Measurements from ENCODE around the gene GRIK1.

The GRIK1 gene

GRCh38 chr21:29812947-29813346 is 126.8 kb downstream of the GRIK1 start:
- no peak overlapping the region for H3K23ac ChIP-seq (ENCODE audit: low read length in 2 of 2)
- no peak overlapping the region for H3K14ac ChIP-seq (ENCODE audit: low read length in 2 of 2)
- no peak overlapping the region for H3K4me3 ChIP-seq (ENCODE audit: insufficient read depth in 1 of 2, low read depth in 1 of 2, low read length in 2 of 2)
- no peak overlapping the region for H4K91ac ChIP-seq (ENCODE audit: low read length)
- no peak overlapping the region for H2BK120ac ChIP-seq (ENCODE audit: low read depth, low read length)
- H3K4me1 ChIP-seq (ENCODE audit: control insufficient read depth, insufficient read depth, low read depth, low read length) = no peaks in the 10 kb centered on the region
- H2BK15ac ChIP-seq (ENCODE audit: low read depth, poor library complexity, severe bottlenecking) = no peak overlapping the region
- H3K18ac ChIP-seq (ENCODE audit: low read depth in 1 of 2, low read length in 2 of 2) = no peak overlapping the region
- no peak overlapping the region for H3K4me2 ChIP-seq (ENCODE audit: low read length, poor library complexity, severe bottlenecking)
- H3K27me3 ChIP-seq (ENCODE audit: control insufficient read depth in 1 of 2, insufficient read depth in 1 of 2, low read length in 2 of 2) = peaks cover 0 to 7% of the 10 kb centered on the region in 2 experiments
- H3K9me3 ChIP-seq (ENCODE audit: control insufficient read depth, low read length) = no peaks in the 10 kb centered on the region
- H2AK5ac ChIP-seq (ENCODE audit: low read length, severe bottlenecking) = no peak overlapping the region
- no peak overlapping the region for H3K9ac ChIP-seq (ENCODE audit: low read length)
- DNase-seq = no peak
- no peak overlapping the region for H3K4ac ChIP-seq (ENCODE audit: low read depth in 1 of 2, low read length in 2 of 2)
- H4K8ac ChIP-seq (ENCODE audit: low read length) = no peak overlapping the region
- 59% methylated on average over 2 of the region's 3 CpGs for WGBS
- no peak overlapping the region for H2BK12ac ChIP-seq (ENCODE audit: low read length in 2 of 2)
- no peaks in the 10 kb centered on the region for H3K36me3 ChIP-seq (ENCODE audit: control insufficient read depth in 1 of 2, insufficient read depth in 2 of 2, low read depth in 1 of 2, low read length in 2 of 2)
- H2BK5ac ChIP-seq (ENCODE audit: low read depth, low read length, poor library complexity, severe bottlenecking) = no peak overlapping the region
- no peak overlapping the region for H3K27ac ChIP-seq (ENCODE audit: low read length, poor library complexity, severe bottlenecking)
- no peak overlapping the region for H2AFZ ChIP-seq (ENCODE audit: low read depth, low read length)
- no peaks in the 10 kb centered on the region for H3K79me1 ChIP-seq (replicated peaks; ENCODE audit: low read length, poor library complexity, severe bottlenecking)

DNA sequence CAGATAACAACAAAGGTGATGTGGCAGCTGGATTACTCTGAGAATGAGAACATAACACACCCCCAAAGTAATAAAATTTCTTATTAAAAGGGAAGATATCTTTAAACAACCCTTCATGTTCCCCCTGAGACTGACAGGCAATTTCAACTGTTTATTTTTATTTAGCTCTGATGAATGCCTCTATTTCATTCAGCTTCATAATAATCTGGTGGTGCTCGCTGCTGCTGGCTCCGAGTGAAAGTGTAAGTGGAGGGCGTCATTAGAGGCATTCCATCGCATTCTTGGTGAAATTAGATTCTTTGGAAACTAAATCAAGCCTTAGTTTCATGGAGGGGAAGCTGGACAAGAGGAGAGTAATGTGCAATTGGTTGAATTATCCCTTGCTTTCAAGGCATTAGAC is 128.9 kb downstream of the GRIK1 start:
- no peaks in the 10 kb centered on the region for H3K4me1 ChIP-seq (ENCODE audit: control insufficient read depth, insufficient read depth, low read depth, low read length)
- no peaks in the 10 kb centered on the region for H3K36me3 ChIP-seq (ENCODE audit: control insufficient read depth in 1 of 2, insufficient read depth in 2 of 2, low read depth in 1 of 2, low read length in 2 of 2)
- no peak overlapping the region for H3K9ac ChIP-seq (ENCODE audit: low read length)
- DNase-seq = no peak
- no peak overlapping the region for H2BK12ac ChIP-seq (ENCODE audit: low read length in 2 of 2)
- H2AK5ac ChIP-seq (ENCODE audit: low read length, severe bottlenecking) = no peak overlapping the region
- H3K27me3 ChIP-seq (ENCODE audit: control insufficient read depth in 1 of 2, insufficient read depth in 1 of 2, low read length in 2 of 2) = peaks cover 0 to 7% of the 10 kb centered on the region in 2 experiments
- 94% methylated on average over 4 of the region's 4 CpGs for WGBS
- H2BK120ac ChIP-seq (ENCODE audit: low read depth, low read length) = no peak overlapping the region
- H3K23ac ChIP-seq (ENCODE audit: low read length in 2 of 2) = no peak overlapping the region
- H4K8ac ChIP-seq (ENCODE audit: low read length) = no peak overlapping the region
- no peak overlapping the region for H3K27ac ChIP-seq (ENCODE audit: low read length, poor library complexity, severe bottlenecking)
- no peak overlapping the region for H3K4ac ChIP-seq (ENCODE audit: low read depth in 1 of 2, low read length in 2 of 2)
- H4K91ac ChIP-seq (ENCODE audit: low read length) = no peak overlapping the region
- no peak overlapping the region for H3K18ac ChIP-seq (ENCODE audit: low read depth in 1 of 2, low read length in 2 of 2)
- no peak overlapping the region for H2BK5ac ChIP-seq (ENCODE audit: low read depth, low read length, poor library complexity, severe bottlenecking)
- no peak overlapping the region for H3K14ac ChIP-seq (ENCODE audit: low read length in 2 of 2)
- no peak overlapping the region for H3K4me2 ChIP-seq (ENCODE audit: low read length, poor library complexity, severe bottlenecking)
- H2BK15ac ChIP-seq (ENCODE audit: low read depth, poor library complexity, severe bottlenecking) = no peak overlapping the region
- H3K79me1 ChIP-seq (replicated peaks; ENCODE audit: low read length, poor library complexity, severe bottlenecking) = no peaks in the 10 kb centered on the region
- no peaks in the 10 kb centered on the region for H3K9me3 ChIP-seq (ENCODE audit: control insufficient read depth, low read length)
- no peak overlapping the region for H3K4me3 ChIP-seq (ENCODE audit: insufficient read depth in 1 of 2, low read depth in 1 of 2, low read length in 2 of 2)
- no peak overlapping the region for H2AFZ ChIP-seq (ENCODE audit: low read depth, low read length)

GRCh38 chr21:29808153-29808552 is 131.6 kb downstream of the GRIK1 start:
- no peak overlapping the region for H3K4me2 ChIP-seq (ENCODE audit: low read length, poor library complexity, severe bottlenecking)
- H4K91ac ChIP-seq (ENCODE audit: low read length) = no peak overlapping the region
- H2BK5ac ChIP-seq (ENCODE audit: low read depth, low read length, poor library complexity, severe bottlenecking) = no peak overlapping the region
- no peaks in the 10 kb centered on the region for H3K9me3 ChIP-seq (ENCODE audit: control insufficient read depth, low read length)
- H3K36me3 ChIP-seq (ENCODE audit: control insufficient read depth in 1 of 2, insufficient read depth in 2 of 2, low read depth in 1 of 2, low read length in 2 of 2) = no peaks in the 10 kb centered on the region
- no peaks in the 10 kb centered on the region for H3K79me1 ChIP-seq (replicated peaks; ENCODE audit: low read length, poor library complexity, severe bottlenecking)
- H3K23ac ChIP-seq (ENCODE audit: low read length in 2 of 2) = no peak overlapping the region
- WGBS = 70% methylated on average over 2 of the region's 2 CpGs
- no peak overlapping the region for H2BK15ac ChIP-seq (ENCODE audit: low read depth, poor library complexity, severe bottlenecking)
- no peak overlapping the region for H2AK5ac ChIP-seq (ENCODE audit: low read length, severe bottlenecking)
- no peak overlapping the region for H3K14ac ChIP-seq (ENCODE audit: low read length in 2 of 2)
- no peak for DNase-seq
- H3K27me3 ChIP-seq (ENCODE audit: control insufficient read depth in 1 of 2, insufficient read depth in 1 of 2, low read length in 2 of 2) = peaks cover 0 to 6% of the 10 kb centered on the region in 2 experiments
- H3K9ac ChIP-seq (ENCODE audit: low read length) = no peak overlapping the region
- no peak overlapping the region for H3K27ac ChIP-seq (ENCODE audit: low read length, poor library complexity, severe bottlenecking)
- no peak overlapping the region for H4K8ac ChIP-seq (ENCODE audit: low read length)
- H3K18ac ChIP-seq (ENCODE audit: low read depth in 1 of 2, low read length in 2 of 2) = no peak overlapping the region
- H2AFZ ChIP-seq (ENCODE audit: low read depth, low read length) = no peak overlapping the region
- no peak overlapping the region for H2BK12ac ChIP-seq (ENCODE audit: low read length in 2 of 2)
- H3K4me3 ChIP-seq (ENCODE audit: insufficient read depth in 1 of 2, low read depth in 1 of 2, low read length in 2 of 2) = no peak overlapping the region
- H3K4ac ChIP-seq (ENCODE audit: low read depth in 1 of 2, low read length in 2 of 2) = no peak overlapping the region
- no peak overlapping the region for H2BK120ac ChIP-seq (ENCODE audit: low read depth, low read length)
- no peaks in the 10 kb centered on the region for H3K4me1 ChIP-seq (ENCODE audit: control insufficient read depth, insufficient read depth, low read depth, low read length)

DNA sequence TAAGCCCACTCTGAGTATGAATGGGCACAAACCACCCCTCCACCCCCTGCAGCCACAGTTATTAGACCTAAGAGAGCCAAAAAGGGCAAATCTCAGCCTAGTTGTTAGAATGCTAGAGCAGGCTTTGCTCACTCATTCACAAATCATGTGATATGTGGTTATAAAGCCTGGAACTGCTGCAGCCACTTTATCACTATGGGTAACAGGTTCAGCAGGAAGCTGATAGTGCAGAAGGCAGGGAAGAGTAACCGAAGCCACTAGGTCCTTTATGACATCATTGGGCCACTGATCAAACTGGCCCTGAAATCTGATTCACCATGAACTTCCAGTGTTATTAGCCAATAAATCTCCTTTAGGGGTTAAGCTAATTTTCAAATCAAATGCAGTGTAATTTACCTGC is 134.7 kb downstream of the GRIK1 start:
- no peaks in the 10 kb centered on the region for H3K9me3 ChIP-seq (ENCODE audit: control insufficient read depth, low read length)
- no peak overlapping the region for H3K14ac ChIP-seq (ENCODE audit: low read length in 2 of 2)
- H2BK120ac ChIP-seq (ENCODE audit: low read depth, low read length) = no peak overlapping the region
- no peaks in the 10 kb centered on the region for H3K36me3 ChIP-seq (ENCODE audit: control insufficient read depth in 1 of 2, insufficient read depth in 2 of 2, low read depth in 1 of 2, low read length in 2 of 2)
- no peak overlapping the region for H2AFZ ChIP-seq (ENCODE audit: low read depth, low read length)
- no peak overlapping the region for H2BK15ac ChIP-seq (ENCODE audit: low read depth, poor library complexity, severe bottlenecking)
- no peak for DNase-seq
- no peak overlapping the region for H2BK12ac ChIP-seq (ENCODE audit: low read length in 2 of 2)
- H2BK5ac ChIP-seq (ENCODE audit: low read depth, low read length, poor library complexity, severe bottlenecking) = no peak overlapping the region
- H3K23ac ChIP-seq (ENCODE audit: low read length in 2 of 2) = no peak overlapping the region
- H3K27ac ChIP-seq (ENCODE audit: low read length, poor library complexity, severe bottlenecking) = no peak overlapping the region
- no peak overlapping the region for H3K4me3 ChIP-seq (ENCODE audit: insufficient read depth in 1 of 2, low read depth in 1 of 2, low read length in 2 of 2)
- no peak overlapping the region for H4K91ac ChIP-seq (ENCODE audit: low read length)
- no peak overlapping the region for H4K8ac ChIP-seq (ENCODE audit: low read length)
- H3K4ac ChIP-seq (ENCODE audit: low read depth in 1 of 2, low read length in 2 of 2) = no peak overlapping the region
- WGBS = 75% methylated on average over 1 of the region's 1 CpG
- H3K18ac ChIP-seq (ENCODE audit: low read depth in 1 of 2, low read length in 2 of 2) = no peak overlapping the region
- H3K4me1 ChIP-seq (ENCODE audit: control insufficient read depth, insufficient read depth, low read depth, low read length) = no peaks in the 10 kb centered on the region
- no peaks in the 10 kb centered on the region for H3K27me3 ChIP-seq (ENCODE audit: control insufficient read depth in 1 of 2, insufficient read depth in 1 of 2, low read length in 2 of 2)
- H3K4me2 ChIP-seq (ENCODE audit: low read length, poor library complexity, severe bottlenecking) = no peak overlapping the region
- no peaks in the 10 kb centered on the region for H3K79me1 ChIP-seq (replicated peaks; ENCODE audit: low read length, poor library complexity, severe bottlenecking)
- no peak overlapping the region for H3K9ac ChIP-seq (ENCODE audit: low read length)
- H2AK5ac ChIP-seq (ENCODE audit: low read length, severe bottlenecking) = no peak overlapping the region

Measured in mesenchymal stem cell (in vitro differentiated cells and primary cell).